ENCODE data around the gene MARVELD2.
"Not testable (repeated sequence)": the region's sequence is repeated elsewhere in the genome, so short reads cannot be mapped to it uniquely, and the experiment has no call there.

Gene MARVELD2, protein sequence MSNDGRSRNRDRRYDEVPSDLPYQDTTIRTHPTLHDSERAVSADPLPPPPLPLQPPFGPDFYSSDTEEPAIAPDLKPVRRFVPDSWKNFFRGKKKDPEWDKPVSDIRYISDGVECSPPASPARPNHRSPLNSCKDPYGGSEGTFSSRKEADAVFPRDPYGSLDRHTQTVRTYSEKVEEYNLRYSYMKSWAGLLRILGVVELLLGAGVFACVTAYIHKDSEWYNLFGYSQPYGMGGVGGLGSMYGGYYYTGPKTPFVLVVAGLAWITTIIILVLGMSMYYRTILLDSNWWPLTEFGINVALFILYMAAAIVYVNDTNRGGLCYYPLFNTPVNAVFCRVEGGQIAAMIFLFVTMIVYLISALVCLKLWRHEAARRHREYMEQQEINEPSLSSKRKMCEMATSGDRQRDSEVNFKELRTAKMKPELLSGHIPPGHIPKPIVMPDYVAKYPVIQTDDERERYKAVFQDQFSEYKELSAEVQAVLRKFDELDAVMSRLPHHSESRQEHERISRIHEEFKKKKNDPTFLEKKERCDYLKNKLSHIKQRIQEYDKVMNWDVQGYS

DNA sequence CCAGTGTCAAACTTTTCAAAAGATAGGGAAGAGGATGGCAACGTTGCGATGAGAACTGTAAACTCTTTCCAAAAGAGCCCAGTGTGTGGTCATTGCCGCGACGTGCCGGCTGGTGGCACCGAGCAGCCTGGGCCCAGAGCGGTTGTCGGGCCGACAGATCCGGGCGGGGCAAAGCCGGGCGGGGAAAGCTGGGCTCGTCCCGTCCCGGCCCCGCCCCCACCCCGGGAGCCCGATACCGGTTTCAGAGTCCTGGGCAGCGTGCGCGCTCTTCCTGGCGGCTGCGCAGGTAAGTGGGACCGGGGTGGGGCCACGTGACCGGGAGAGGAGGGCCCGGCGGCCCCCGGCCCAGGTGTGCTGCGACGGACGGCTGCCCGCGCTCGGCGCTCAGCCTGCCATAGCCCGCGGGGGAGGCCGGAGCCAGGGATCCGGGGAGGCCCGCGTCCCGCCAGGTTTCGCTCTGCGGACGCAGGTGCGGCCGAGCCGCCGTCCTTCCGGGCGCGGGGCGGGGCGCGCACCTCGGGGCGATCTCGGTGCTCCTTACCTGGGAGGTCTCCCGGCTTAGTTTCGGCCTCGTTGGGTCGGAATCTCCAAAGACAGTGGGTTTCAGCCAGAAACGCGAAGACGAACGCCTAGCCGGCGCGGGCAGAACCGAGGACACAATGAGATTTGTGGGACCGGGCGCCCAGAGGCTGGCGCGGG is at the start of gene MARVELD2:
Gene MARVELD2, plus strand, starts transcription at position 232 of the 699 bp plus-strand sequence. CDS start 4,270 bp downstream, outside the sequence.
- in situ Hi-C loops (cut with HindIII; ENCODE audit: low sequenced_read_pairs): no loop called here

DNA sequence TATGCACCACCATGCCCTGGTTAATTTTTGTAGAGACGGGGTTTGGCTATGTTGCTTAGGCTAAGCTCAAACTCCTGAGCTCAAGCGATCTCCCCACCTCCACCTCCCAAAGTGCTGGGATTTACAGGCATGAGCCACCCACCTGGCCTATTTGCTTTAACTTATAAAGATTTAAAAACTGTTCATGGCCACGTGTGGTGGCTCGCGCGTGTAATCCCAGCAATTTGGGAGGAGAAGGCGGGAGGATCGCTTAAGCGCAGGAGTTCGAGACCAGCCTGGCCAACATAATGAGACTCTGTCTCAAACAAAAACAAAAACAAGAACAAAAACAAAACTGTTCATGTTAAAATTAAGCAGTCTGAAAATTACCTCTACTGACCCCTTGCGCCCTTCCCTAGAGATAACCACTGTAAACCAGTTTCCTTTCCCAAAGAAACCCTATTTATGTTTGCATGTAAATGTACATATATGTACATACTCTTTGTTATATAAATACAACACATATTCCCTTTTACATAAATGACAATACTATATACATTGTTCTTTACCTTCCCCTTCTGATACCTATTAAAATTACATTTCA is 47.1 kb upstream of the MARVELD2 start:
- in situ Hi-C loops (cut with HindIII; ENCODE audit: low sequenced_read_pairs): no loop called here

DNA sequence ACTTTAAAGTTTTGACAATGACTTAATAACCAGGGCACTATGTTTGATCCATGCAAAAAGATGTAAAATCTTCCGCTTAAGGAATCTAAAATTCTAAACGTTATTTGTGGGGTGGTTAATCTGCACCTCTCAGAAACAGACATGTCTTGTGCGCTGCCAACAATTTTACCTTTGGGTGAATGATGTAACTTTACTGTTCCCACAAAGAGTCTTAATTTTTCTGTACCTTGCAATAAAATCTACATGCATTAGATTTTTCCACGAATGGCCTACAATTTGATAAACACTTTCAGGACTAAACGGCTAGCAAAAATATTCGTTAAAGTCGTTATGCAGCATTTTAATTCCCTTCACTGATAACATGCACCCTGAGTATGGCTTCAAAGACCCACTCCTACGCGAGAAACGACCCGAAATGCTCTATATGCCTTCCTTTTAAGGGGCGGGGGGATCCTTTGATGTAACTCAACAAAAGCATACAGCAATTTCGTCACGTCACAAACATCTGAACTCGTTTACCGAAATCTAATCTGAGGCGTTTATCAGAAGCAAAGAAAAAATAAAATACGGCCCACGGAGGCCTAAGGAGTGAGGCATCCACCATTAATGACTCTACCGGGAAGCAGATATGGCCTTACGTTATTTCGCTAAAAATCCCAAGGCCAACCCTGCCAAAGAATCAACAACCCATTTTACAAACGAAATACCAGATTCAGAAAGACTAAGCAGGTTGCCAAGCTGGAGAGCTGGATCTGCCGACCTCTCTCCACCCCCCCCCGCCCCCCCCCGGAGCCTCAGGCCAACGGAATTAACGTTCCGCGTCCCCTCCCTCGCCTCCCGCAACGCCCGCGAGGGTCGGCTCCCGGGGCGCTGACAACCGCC is 46.2 kb upstream of the MARVELD2 start:
- in situ Hi-C loops (cut with HindIII; ENCODE audit: low sequenced_read_pairs): no loop called here

DNA sequence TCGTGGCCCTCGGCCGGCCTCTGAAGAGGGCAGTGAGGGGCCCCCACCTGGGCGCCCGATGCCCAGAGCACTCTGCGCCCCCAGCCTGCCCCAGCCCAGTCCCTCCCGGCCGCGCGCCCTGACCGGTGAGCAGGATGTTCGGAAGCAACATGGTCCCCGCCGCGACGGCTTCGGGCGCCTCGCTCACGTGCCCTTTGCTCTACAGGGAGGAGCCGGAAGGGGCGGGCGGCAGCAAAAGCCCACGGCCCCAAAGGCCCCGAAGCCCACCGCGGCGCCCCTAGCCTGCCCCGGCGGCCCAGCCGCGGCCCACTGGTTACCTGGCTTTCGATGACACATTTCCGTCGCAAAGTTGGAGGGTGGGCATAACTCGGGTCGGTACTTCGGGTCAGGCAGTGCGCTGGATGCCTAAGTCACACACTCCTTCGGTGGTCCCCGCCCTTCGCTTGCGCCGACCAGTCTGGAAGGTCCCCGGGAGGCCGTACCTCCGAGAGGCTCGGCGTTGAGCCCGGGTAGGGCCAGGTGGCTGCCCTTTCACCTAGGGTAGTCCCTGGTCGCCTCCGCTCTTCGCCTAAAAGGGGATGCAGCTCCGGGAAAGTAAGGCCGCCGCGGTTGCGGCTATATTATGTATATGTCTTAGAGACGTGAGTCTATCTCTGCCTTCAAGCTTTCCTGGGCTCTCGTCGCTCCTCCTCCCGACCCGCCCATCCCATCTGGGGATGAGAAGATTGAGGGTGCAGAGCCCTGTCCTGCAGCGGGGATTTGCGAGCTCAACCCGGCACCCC is 45.4 kb upstream of the MARVELD2 start, which contains the start of the genes AK6, RAD17 and TAF9:
Gene AK6, minus strand, starts transcription at position 181 of the 782 bp plus-strand sequence. Its CDS starts 30 bp downstream, at position 151.
Gene RAD17, plus strand, starts transcription at position 479 of the 782 bp plus-strand sequence. CDS start 2,391 bp downstream, outside the sequence.
Gene TAF9, minus strand, starts transcription at position 181 of the 782 bp plus-strand sequence. CDS start 3,783 bp downstream, outside the sequence.
- in situ Hi-C loops (cut with HindIII; ENCODE audit: low sequenced_read_pairs): no loop called here

DNA sequence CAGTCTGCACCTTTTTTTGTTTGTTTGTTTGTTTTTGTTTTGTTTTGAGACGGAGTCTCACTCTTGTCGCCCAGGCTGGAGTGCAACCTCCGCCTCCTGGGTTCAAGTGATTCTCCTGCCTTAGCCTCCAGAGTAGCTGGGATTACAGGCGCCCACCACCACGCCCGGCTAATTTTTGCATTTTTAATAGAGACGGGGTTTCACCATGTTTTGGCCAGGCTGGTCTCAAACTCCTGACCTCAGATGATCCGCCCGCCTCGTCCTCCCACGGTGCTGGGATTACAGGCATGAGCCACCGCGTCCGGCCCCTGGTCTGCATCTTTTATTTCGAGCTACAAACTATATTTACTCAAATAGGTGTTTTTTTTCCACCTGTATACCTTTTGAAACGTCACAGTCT is 44.6 kb upstream of the MARVELD2 start:
- in situ Hi-C loops (cut with HindIII; ENCODE audit: low sequenced_read_pairs): not testable (repeated sequence)

DNA sequence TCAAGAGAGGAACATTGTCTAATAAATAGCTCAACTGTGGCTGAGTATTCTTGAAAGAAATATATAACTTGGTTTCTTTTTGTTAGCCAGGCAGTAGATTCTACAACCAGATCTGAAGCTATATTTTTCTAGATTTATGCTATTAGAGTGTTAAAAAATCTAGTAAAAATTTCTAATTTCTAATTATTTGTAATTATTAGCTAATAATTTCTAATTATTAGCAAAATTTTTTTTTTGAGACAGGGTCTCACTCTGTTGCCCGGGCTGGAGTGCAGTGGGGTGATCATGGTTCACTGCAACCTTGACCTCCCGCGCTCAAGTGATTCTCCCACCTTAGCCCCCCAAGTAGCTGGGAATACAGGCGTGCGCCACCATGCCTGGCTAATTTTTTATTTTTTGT is 42.5 kb upstream of the MARVELD2 start:
- in situ Hi-C loops (cut with HindIII; ENCODE audit: low sequenced_read_pairs): no loop called here

DNA sequence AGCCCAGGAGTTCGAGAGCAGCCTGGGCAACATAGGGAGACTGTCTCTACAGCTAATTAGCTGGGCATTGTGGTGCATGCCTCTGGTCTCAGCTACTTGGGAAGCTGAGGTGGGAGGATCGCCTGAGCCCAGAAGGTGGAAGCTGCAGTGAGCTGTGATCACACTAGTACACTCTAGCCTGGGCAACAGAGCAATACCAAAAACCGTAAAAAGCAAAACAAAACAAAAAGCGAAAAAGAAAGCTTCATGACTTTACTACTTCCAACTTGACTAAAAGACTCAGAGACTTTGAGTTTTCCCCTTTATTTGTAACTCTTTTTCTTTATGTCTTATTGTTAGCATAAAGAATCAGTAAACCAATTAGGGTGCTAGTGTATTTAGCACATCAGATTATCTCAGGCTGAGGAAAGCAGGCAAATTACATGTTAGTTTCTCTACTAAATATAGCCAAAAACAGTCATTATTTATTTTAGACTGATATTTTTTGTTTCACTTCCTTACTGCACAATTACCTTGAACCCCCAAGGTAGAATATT is 39.9 kb upstream of the MARVELD2 start:
- in situ Hi-C loops (cut with HindIII; ENCODE audit: low sequenced_read_pairs): loop anchor here (5.0 kb wide), 1 partner anchor 83 kb away; no protein-coding TSS in a partner anchor

DNA sequence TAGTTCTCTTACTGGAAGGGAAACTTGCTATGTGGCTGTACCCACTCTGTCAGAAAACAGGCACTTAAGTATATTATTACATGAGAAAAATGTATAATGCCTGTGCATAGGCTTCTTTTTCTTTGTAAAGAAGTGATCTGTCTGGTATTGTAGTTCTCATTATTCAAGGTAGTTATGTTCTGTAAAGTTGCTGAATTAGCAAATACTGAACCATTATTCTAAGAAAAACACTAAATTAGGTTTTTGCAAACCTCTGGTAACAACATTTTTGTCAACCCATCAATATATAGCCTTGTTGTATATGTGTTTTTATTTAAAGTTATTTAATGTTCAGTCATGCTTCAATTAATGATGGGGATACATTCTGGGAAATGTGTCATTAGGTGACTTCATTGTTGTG is 36.5 kb upstream of the MARVELD2 start:
- in situ Hi-C loops (cut with HindIII; ENCODE audit: low sequenced_read_pairs): loop anchor here (5.0 kb wide), 1 partner anchor 86 kb away; no protein-coding TSS in a partner anchor

DNA sequence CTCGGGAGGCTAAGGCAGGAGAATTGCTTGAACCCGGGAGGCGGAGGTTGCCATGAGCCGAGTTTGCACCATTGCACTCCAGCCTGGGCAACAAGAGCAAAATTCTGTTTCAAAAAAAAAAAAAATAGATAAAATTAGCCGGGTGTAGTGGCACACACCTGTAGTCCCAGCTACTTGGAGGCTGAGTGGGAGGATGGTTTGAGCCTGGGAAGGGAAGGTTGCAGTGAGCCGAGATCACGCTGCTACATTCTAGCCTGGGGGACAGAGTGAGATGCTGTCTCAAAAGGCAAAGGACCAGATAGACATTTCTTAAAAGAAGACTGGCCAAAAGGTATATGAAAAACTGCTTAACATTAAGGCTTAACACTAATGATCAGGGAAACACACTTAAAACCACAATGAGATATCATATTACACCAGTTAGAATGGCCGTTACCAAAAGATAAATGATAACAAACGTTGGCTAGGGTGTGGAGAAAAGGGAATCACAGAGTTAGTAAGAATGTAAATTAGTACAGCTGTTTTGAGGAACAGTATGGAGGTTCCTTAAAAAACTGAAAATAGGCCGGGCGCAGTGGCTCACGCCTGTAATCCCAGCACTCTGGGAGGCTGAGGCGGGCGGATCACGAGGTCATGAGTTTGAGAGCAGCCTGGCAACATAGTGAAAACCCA is 10.1 kb upstream of the MARVELD2 start:
- in situ Hi-C loops (cut with HindIII; ENCODE audit: low sequenced_read_pairs): no loop called here

DNA sequence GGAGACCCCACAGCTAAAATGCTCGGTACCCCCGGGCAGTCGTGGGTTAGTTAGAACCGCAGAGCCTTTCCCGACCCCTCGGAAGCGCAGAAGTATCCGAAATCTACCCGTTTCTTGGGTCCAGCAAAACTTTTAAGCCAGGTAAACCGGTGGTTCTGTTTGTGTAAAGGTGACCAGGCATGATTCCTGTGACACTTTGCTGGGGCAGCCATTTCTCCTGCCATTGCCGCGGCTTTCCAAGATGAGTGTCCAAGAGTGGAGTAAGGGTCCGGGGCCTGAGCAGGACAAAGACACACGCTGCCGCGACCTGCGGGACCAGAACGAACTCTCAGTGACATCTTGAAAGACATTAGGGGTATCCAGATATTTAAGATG is 655 bp downstream of the MARVELD2 start:
- in situ Hi-C loops (cut with HindIII; ENCODE audit: low sequenced_read_pairs): no loop called here

DNA sequence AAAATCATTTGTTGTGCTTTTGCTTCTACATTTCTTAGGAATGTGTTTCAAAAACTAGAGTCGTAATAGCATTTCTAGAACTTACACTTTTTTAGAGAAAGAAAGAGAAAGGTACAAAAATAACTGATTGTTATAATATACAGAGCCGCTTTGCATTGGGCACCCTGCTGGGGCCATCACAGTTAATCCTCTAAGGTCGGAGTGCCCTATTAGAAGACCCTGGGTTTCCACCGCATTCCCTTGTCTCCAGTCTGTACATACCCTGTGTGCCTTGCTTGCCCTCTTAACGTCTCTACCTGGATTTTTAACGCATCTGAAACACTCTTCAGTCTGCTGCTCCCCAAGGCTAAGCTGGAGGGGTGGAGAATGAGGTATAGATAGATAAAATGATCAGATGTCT is 1.3 kb downstream of the MARVELD2 start:
- in situ Hi-C loops (cut with HindIII; ENCODE audit: low sequenced_read_pairs): no loop called here

DNA sequence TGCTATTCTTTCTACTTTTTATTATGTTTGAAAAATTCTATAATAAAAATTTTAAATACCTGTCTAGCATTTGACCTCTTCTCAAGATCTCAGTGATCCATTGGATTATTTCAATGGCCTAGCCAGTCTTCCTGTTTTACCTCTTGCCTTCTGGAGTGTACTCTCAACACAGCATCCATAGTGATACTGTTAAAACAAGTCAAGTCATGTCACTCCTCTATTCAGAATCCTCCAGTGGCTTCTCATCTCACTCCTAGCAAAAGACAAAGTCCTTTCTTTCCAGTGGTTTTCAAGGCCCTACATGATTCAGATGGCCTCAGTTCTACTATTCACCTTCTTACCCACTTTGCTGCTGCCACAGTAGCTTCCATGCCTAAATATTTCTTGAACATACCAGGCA is 1.8 kb downstream of the MARVELD2 start:
- in situ Hi-C loops (cut with HindIII; ENCODE audit: low sequenced_read_pairs): no loop called here

DNA sequence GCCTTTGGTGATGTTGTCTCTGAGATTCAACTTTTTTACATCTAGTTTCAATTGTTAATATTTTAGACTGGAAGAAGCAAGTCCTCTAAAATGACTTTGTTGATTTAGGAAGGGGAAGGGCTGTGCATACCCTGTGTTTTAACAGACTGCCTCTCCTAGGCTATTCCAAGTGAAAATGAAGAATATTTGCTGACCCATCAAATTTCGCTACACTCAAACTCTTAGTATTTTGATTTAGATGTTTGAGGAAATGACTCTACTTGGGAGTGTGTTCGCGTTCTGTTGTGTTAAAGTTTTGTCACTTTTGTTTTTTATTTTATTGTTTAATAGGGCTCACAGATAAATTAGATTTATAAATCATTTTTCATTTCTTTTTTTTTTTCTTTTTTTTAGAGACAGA is 3.6 kb downstream of the MARVELD2 start:
- in situ Hi-C loops (cut with HindIII; ENCODE audit: low sequenced_read_pairs): no loop called here

DNA sequence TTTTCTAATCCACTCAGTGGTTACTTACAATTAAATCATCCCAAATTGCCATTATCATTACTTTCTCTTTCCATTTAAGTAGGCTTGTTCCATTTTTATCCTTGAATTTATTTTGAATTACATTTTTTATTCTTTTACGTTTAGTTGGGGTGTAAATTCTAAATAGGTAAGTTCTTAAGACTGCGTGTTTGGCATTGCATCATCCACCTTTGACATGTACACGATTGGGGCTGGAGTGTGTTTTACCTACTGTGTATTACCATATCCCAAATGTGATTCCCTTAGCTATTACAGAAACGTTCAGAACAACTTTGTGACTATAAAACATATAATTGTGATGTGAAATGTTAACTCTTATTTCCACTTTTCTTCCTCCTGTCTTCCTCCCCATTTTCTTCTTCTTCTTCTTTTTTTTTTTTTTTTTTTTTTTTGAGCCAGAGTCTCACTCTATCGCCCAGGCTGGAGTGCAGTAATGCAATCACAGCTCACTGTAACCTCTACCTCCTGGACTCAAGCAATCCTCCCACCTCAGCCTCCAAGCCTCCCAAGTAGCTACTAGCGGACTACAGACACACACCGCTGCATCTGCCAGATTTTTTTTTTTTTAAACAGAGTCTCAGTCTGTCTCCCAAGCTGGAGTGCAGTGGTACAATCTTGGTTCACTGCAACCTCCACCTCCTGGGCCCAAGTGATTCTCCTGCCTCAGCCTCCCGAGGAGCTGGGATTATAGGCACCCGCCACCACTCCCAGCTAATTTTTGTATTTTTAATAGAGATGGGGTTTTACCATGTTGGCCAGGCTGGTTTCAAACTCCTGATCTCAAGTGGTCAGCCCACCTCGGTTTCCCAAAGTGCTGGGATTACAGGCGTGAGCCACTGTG is 16.7 kb downstream of the MARVELD2 start:
- in situ Hi-C loops (cut with HindIII; ENCODE audit: low sequenced_read_pairs): no loop called here

DNA sequence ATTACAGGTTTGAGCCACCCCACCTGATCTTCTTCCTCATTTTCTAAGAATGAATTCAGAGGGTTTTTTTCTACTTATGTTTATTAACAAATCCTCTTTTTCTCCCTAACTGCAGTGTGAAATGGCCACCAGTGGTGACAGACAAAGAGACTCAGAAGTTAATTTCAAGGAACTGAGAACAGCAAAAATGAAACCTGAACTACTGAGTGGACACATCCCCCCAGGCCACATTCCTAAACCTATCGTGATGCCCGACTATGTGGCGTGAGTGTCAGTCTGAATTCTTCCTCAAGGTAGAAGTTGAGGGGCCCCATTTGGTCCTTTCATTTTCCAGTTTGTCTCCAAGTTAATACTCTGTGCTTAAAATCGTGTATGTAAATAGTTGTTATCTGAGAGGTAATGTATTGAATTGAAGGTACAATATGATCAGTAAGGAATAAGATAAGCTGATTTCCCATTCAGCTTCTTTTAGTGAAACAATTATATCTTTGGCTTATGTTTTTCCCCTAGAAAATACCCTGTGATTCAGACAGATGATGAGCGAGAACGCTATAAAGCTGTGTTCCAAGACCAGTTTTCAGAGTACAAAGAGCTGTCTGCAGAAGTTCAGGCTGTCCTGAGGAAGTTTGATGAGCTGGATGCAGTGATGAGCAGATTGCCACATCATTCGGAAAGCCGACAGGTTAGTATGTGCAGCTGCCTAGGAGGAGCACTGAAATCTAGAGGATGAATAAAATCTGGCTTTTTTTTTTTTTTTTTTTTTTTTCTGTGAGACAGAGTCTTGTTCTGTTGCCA is 17.7 kb downstream of the MARVELD2 start:
- in situ Hi-C loops (cut with HindIII; ENCODE audit: low sequenced_read_pairs): no loop called here

DNA sequence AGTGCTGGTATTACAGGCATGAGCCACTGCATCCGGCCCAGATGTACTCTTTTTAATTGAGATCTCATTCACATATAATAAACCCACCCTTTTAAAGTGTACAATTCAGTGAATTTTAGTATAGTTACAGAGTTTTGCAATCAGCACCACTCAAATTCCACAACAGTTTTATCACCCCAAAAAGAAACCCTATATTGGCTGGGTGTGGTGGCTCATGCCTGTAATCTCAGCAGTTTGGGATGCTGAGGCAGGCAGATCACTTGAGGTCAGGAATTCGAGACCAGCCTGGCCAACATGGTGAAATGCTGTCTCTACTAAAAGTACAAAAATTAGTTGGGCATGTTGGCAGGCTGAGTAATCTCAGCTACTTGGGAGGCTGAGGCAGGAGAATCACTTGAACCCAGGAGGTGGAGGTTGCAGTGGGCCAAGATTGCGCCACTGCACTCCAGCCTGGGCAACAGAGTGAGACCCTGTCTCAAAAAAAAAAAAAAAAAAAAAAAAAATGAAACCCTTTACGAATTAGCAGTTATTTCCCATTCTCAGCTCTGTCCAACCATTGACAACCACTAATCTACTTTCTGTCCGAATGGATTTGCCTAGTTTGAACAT is 20.5 kb downstream of the MARVELD2 start:
- in situ Hi-C loops (cut with HindIII; ENCODE audit: low sequenced_read_pairs): not testable (repeated sequence)
